H9 (cell line): ENCODE data around the gene BHLHA15. TPM values are rescaled to one million over a fixed set of nuclear protein-coding genes. Genes with fewer than 3 reads are reported as not detected.

Source experiments
- DNase-seq: peaks from one replicate; pipeline ENCODE4 v3.0.0-alpha.2; 2017
- H2AFZ ChIP-seq: one replicate; pipeline ENCODE4 v1.6.1; 2013; ENCODE audit warnings: mild to moderate bottlenecking, low read length, control low read depth, moderate library complexity
- H2AK5ac ChIP-seq: 2 replicates; pipeline ENCODE4 v1.6.1; 2013; ENCODE audit warnings: low read length, control low read depth, mixed read lengths; ENCODE audit not compliant: insufficient read length
- H2BK120ac ChIP-seq: one replicate; pipeline ENCODE4 v1.6.1; 2013; ENCODE audit warnings: low read depth, mild to moderate bottlenecking, low read length, control low read depth, inconsistent platforms; ENCODE audit not compliant: poor library complexity, severe bottlenecking
- H2BK12ac ChIP-seq: 2 replicates; pipeline ENCODE4 v1.6.1; 2013; ENCODE audit warnings: low read length, control low read depth, mixed read lengths, low read depth; ENCODE audit not compliant: insufficient read length
- H2BK15ac ChIP-seq: 2 replicates; pipeline ENCODE4 v1.6.1; 2013; ENCODE audit warnings: low read depth, low read length, control low read depth
- H2BK20ac ChIP-seq: one replicate; pipeline ENCODE4 v1.6.1; 2013; ENCODE audit warnings: low read depth, mild to moderate bottlenecking, low read length, control low read depth, inconsistent platforms; ENCODE audit not compliant: poor library complexity, severe bottlenecking
- H2BK5ac ChIP-seq: 2 replicates; pipeline ENCODE4 v1.6.1; 2013; ENCODE audit warnings: low read length, control low read depth, mixed read lengths; ENCODE audit not compliant: insufficient read length
- H3K14ac ChIP-seq: 2 replicates; pipeline ENCODE4 v1.6.1; 2013; ENCODE audit warnings: low read length, control low read depth; ENCODE audit not compliant: insufficient read depth
- H3K18ac ChIP-seq: 2 replicates; pipeline ENCODE4 v1.6.1; 2013; ENCODE audit warnings: low read depth, mild to moderate bottlenecking, mixed read lengths, low read length, control low read depth; ENCODE audit not compliant: insufficient read length
- H3K23ac ChIP-seq: 2 replicates; pipeline ENCODE4 v1.6.1; 2013; ENCODE audit warnings: low read length, control low read depth, mixed read lengths, low read depth; ENCODE audit not compliant: insufficient read length
- H3K23me2 ChIP-seq: 2 replicates; pipeline ENCODE4 v1.6.1; 2013; ENCODE audit warnings: low read depth, mild to moderate bottlenecking, mixed read lengths, low read length, control low read depth; ENCODE audit not compliant: insufficient read length, poor library complexity, severe bottlenecking
- H3K27ac ChIP-seq: 2 replicates; pipeline ENCODE4 v1.5.1; 2013; ENCODE audit warnings: low read length, control low read depth, mixed read lengths, low read depth; ENCODE audit not compliant: insufficient read length
- H3K27me3 ChIP-seq: 2 replicates; pipeline ENCODE4 v1.6.1; 2013; ENCODE audit warnings: low read length, control low read depth, inconsistent platforms; ENCODE audit not compliant: insufficient read depth
- H3K4ac ChIP-seq: 2 replicates; pipeline ENCODE4 v1.6.1; 2013; ENCODE audit warnings: low read depth, mild to moderate bottlenecking, control low read depth, inconsistent platforms, low read length, moderate library complexity
- H3K4me1 ChIP-seq: 2 replicates; pipeline ENCODE4 v1.6.1; 2013; ENCODE audit warnings: low read length, control low read depth, inconsistent platforms; ENCODE audit not compliant: insufficient read depth
- H3K4me2 ChIP-seq: 2 replicates; pipeline ENCODE4 v1.6.1; 2013; ENCODE audit warnings: low read length, control low read depth, mixed read lengths; ENCODE audit not compliant: insufficient read length, insufficient read depth
- H3K56ac ChIP-seq: 2 replicates; pipeline ENCODE4 v1.6.1; 2013; ENCODE audit warnings: low read depth, mild to moderate bottlenecking, mixed read lengths, low read length, control low read depth; ENCODE audit not compliant: insufficient read length
- H3K79me1 ChIP-seq: 2 replicates; pipeline ENCODE4 v1.6.1; 2013; ENCODE audit warnings: low read depth, mild to moderate bottlenecking, moderate library complexity, low read length, control low read depth, inconsistent platforms; ENCODE audit not compliant: insufficient read depth, poor library complexity, severe bottlenecking
- H3K79me2 ChIP-seq: 2 replicates; pipeline ENCODE4 v1.6.1; 2013; ENCODE audit warnings: low read length, control low read depth, inconsistent platforms; ENCODE audit not compliant: insufficient read depth
- H3K9ac ChIP-seq: 2 replicates; pipeline ENCODE4 v1.6.1; 2013; ENCODE audit warnings: low read length, control low read depth, mixed read lengths; ENCODE audit not compliant: insufficient read length; ENCODE audit errors: extremely low read depth
- H3K9me3 ChIP-seq: one replicate; pipeline ENCODE4 v1.6.1; 2013; ENCODE audit warnings: low read depth, low read length, inconsistent platforms; ENCODE audit not compliant: control insufficient read depth
- H3T11ph ChIP-seq: one replicate; pipeline ENCODE4 v1.6.1; 2013; ENCODE audit warnings: mild to moderate bottlenecking, low read length, control low read depth, inconsistent platforms
- H4K20me1 ChIP-seq: one replicate; pipeline ENCODE4 v1.6.1; 2013; ENCODE audit not compliant: control insufficient read depth, insufficient read length, insufficient read depth
- H4K5ac ChIP-seq: 2 replicates; pipeline ENCODE4 v1.6.1; 2013; ENCODE audit warnings: low read depth, mild to moderate bottlenecking, mixed read lengths, low read length, control low read depth; ENCODE audit not compliant: insufficient read length
- H4K8ac ChIP-seq: replicated peaks from 2 replicates; pipeline ENCODE4 v1.6.1; 2013; ENCODE audit warnings: low read length, control low read depth, mixed read lengths, low read depth; ENCODE audit not compliant: insufficient read length
- H4K91ac ChIP-seq: 2 replicates; pipeline ENCODE4 v1.6.1; 2013; ENCODE audit warnings: low read depth, mild to moderate bottlenecking, moderate library complexity, mixed read lengths, low read length, control low read depth; ENCODE audit not compliant: insufficient read length
- H3K27ac Mint-ChIP-seq, 3 experiments: 2 replicates in 2 of 3; 3 replicates in 1 of 3; pipeline ENCODE4 v1.8.0; 2020 to 2021; ENCODE audit warnings: mixed read lengths in 3 of 3, mild to moderate bottlenecking in 1 of 3, moderate library complexity in 1 of 3
- H3K27me3 Mint-ChIP-seq: 2 replicates; pipeline ENCODE4 v1.8.0; 2021; ENCODE audit warnings: low read depth, mild to moderate bottlenecking, moderate library complexity, mixed read lengths
- H3K36me3 Mint-ChIP-seq, 3 experiments: 2 replicates in 2 of 3; 3 replicates in 1 of 3; pipeline ENCODE4 v1.8.0; 2020 to 2021; ENCODE audit warnings: low read depth in 3 of 3, mixed read lengths in 3 of 3; ENCODE audit not compliant: insufficient read depth in 1 of 3
- H3K4me1 Mint-ChIP-seq, 2 experiments: 2 replicates each; pipeline ENCODE4 v1.8.0; 2020; ENCODE audit warnings: mixed read lengths in 2 of 2
- H3K4me3 Mint-ChIP-seq, 2 experiments: 2 replicates in 1 of 2; 3 replicates in 1 of 2; pipeline ENCODE4 v1.8.0; 2020 to 2021; ENCODE audit warnings: mild to moderate bottlenecking in 2 of 2, mixed read lengths in 2 of 2, moderate library complexity in 1 of 2
- H3K9me3 Mint-ChIP-seq, 2 experiments: 2 replicates in 1 of 2; 3 replicates in 1 of 2; pipeline ENCODE4 v1.8.0; 2020; ENCODE audit warnings: mild to moderate bottlenecking in 2 of 2, mixed read lengths in 2 of 2, moderate library complexity in 1 of 2
- CTCF ChIP-seq: fragments of 200-600 bp; sonication (generic); conservative IDR thresholded peaks from 3 replicates; pipeline ENCODE4 v1.8.0; 2021; ENCODE audit warnings: antibody characterized with exemption, mild to moderate bottlenecking
- WGBS: extraction: QIAGEN DNeasy Blood & Tissue Kit; methylation state at CpG from one replicate; pipeline ENCODE4 v1.1.7; 2013; ENCODE audit warnings: missing lambda C conversion rate, low lambda C conversion rate, mixed read lengths; ENCODE audit not compliant: insufficient read length; ENCODE audit errors: extremely low coverage; 5-methylcytosine and 5-hydroxymethylcytosine counted together
- total RNA-seq: library from RNA; stranded (reverse); gene quantifications from 2 replicates; pipeline ENCODE4 v1.2.1, GENCODE V29; 2021

Gene BHLHA15
- total RNA-seq, 1 experiment from 2014 or later = 1.4 TPM

GRCh38 chr7:98232263-98232585 is 21.0 kb downstream of the BHLHA15 start:
- H3K79me1 ChIP-seq = no peaks in the 10 kb centered on the region
- no peak overlapping the region for H3K23ac ChIP-seq
- H4K20me1 ChIP-seq = no peaks in the 10 kb centered on the region
- Mint-ChIP-seq H3K9me3 (no peaks in the 10 kb centered on the region; a peak in 1 of 5 replicates), H3K27me3 (no peaks in the 10 kb centered on the region), H3K36me3 (peaks cover 0 to 3% (median 0%) of the 10 kb centered on the region in 3 experiments; a peak in 2 of 7 replicates), H3K4me3 (no peak overlapping the region), H3K27ac (0 out of 7 replicates have a peak overlapping the region, but pooled peaks of 1 of the 3 experiments have one; percentile 23), H3K4me1 (peaks cover 0 to 3% of the 10 kb centered on the region in 2 experiments; a peak in 1 of 4 replicates)
- no peak overlapping the region for H3K4ac ChIP-seq
- no peak overlapping the region for H2BK20ac ChIP-seq
- H2AK5ac ChIP-seq = no peak overlapping the region
- H3K27me3 ChIP-seq = no peaks in the 10 kb centered on the region
- H3K4me1 ChIP-seq = no peaks in the 10 kb centered on the region
- peaks cover 2% of the 10 kb centered on the region for H3K23me2 ChIP-seq
- H3K14ac ChIP-seq = no peak overlapping the region
- H2BK15ac ChIP-seq = no peak overlapping the region
- no peak overlapping the region for H2BK12ac ChIP-seq
- no peak overlapping the region for H3K56ac ChIP-seq
- no peaks in the 10 kb centered on the region for H3K79me2 ChIP-seq
- no CpG with 5 or more reads among the region's 8 CpGs for WGBS
- no peaks in the 10 kb centered on the region for H3K9me3 ChIP-seq
- no peak overlapping the region for H3K18ac ChIP-seq
- no peak overlapping the region for H4K5ac ChIP-seq
- H3K4me2 ChIP-seq = no peak overlapping the region
- H4K91ac ChIP-seq = no peak overlapping the region
- no peak overlapping the region for H3K9ac ChIP-seq
- no peak overlapping the region for H2BK5ac ChIP-seq
- DNase-seq = no peak
- H3K27ac ChIP-seq = no peak overlapping the region
- no peak overlapping the region for H4K8ac ChIP-seq
- H2BK120ac ChIP-seq = no peak overlapping the region
- TF ChIP-seq CTCF = no peak
- no peak overlapping the region for H3T11ph ChIP-seq
- no peak overlapping the region for H2AFZ ChIP-seq
